RWPE2 (cell line): ENCODE measurements around the gene RSU1.

Source experiments
- ATAC-seq: fragments of 200-7000 bp; cut with Tn5 transposase; 3 replicates; pipeline ENCODE4 v1.9.1; 2021; ENCODE audit warnings: low read depth
- DNase-seq: peaks from one replicate; pipeline ENCODE4 v3.0.0-alpha.2; 2020; ENCODE audit warnings: low spot score
- H3K27ac ChIP-seq: fragments of 450-650 bp; 2 replicates; pipeline ENCODE4 v1.5.1; 2017; ENCODE audit warnings: mild to moderate bottlenecking; ENCODE audit not compliant: poor library complexity, severe bottlenecking
- H3K27me3 ChIP-seq: fragments of 250-450 bp; sonication (Bioruptor Pico); 2 replicates; pipeline ENCODE4 v1.5.1; 2021; ENCODE audit warnings: mild to moderate bottlenecking, moderate library complexity; ENCODE audit not compliant: insufficient read depth, poor library complexity, severe bottlenecking
- H3K36me3 ChIP-seq: fragments of 250-450 bp; sonication (Bioruptor Pico); 2 replicates; pipeline ENCODE4 v1.5.1; 2020; ENCODE audit warnings: low read depth, mild to moderate bottlenecking, moderate library complexity
- H3K4me1 ChIP-seq: fragments of 250-450 bp; sonication (Bioruptor Pico); 2 replicates; pipeline ENCODE4 v1.5.1; 2021; ENCODE audit warnings: mild to moderate bottlenecking, moderate library complexity; ENCODE audit not compliant: insufficient read depth, poor library complexity, severe bottlenecking
- H3K4me3 ChIP-seq: fragments of 250-450 bp; sonication (Bioruptor Pico); 2 replicates; pipeline ENCODE4 v1.5.1; 2021; ENCODE audit warnings: mild to moderate bottlenecking, moderate library complexity; ENCODE audit not compliant: severe bottlenecking
- H3K9me3 ChIP-seq: fragments of 250-450 bp; sonication (Bioruptor Pico); 2 replicates; pipeline ENCODE4 v1.5.1; 2021; ENCODE audit warnings: mild to moderate bottlenecking, moderate library complexity; ENCODE audit not compliant: severe bottlenecking
- CTCF ChIP-seq: fragments of 450-650 bp; IDR thresholded peaks from one replicate; pipeline ENCODE4 v1.5.1; 2017; ENCODE audit warnings: mild to moderate bottlenecking, moderate library complexity; ENCODE audit not compliant: poor library complexity, severe bottlenecking

RSU1 gene

DNA sequence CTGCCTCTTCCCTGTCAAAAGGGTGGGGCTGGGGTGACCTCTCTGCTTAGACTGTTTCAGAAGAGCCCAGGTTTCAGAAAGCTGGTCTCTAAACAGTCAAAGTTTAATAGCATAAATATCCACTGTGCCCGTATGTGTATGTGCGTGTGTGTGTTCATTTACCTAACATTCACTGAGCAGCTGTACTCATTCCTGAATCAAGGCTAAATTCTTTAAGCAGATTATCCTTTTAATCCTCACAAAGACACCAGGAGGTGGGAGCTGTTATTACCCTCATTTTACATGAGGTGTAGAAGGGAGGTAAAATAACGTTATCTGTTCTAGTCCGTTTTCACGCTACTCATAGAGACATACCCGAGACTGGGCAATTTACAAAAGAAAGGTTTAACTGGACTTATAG, 72.2 kb downstream of the RSU1 start:
- TF ChIP-seq CTCF: no peak

GRCh38 chr10:16742165-16742960, 74.9 kb downstream of the RSU1 start:
- ATAC-seq (no peak), DNase-seq (no peak)
- Histone ChIP-seq H3K4me1 (no peaks in the 10 kb centered on the region), H3K4me3 (no peak overlapping the region), H3K27me3 (no peaks in the 10 kb centered on the region), H3K36me3 (no peaks in the 10 kb centered on the region), H3K27ac (no peak overlapping the region), H3K9me3 (no peaks in the 10 kb centered on the region)
- TF ChIP-seq CTCF: no peak

More for the DNA sequence above, 72.2 kb downstream of the RSU1 start:
- Histone ChIP-seq H3K9me3 (no peaks in the 10 kb centered on the region), H3K4me3 (no peak overlapping the region), H3K4me1 (no peaks in the 10 kb centered on the region), H3K27ac (no peak overlapping the region), H3K36me3 (no peaks in the 10 kb centered on the region), H3K27me3 (no peaks in the 10 kb centered on the region)
- ATAC-seq (no peak), DNase-seq (no peak)

DNA sequence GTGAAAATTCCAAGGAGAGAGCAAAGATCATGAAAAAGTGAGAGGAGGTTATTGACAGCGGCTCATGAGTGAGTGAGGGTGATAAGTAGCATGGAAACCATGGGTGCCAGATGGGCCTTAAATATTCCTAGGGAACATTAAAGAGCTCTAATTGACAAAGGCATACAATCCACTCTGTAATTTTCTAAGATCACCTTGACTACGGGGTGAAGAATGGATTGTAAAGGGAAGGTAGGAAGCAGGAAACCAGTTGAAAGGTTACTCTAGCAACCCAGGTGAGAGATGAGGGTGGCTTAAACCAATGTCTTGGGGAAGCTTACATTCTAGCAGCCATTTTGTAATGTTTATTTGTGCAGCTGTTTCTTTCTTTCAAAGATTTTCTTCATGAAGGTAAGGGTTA, 75.7 kb downstream of the RSU1 start:
- Histone ChIP-seq H3K9me3 (no peaks in the 10 kb centered on the region), H3K4me1 (no peaks in the 10 kb centered on the region), H3K27ac (no peak overlapping the region), H3K36me3 (no peaks in the 10 kb centered on the region), H3K27me3 (no peaks in the 10 kb centered on the region), H3K4me3 (no peak overlapping the region)
- no peak for DNase-seq
- no peak for ATAC-seq
- no peak for TF ChIP-seq CTCF

- ATAC-seq (no peak), DNase-seq (no peak)
- Histone ChIP-seq H3K9me3 (no peaks in the 10 kb centered on the region), H3K4me1 (no peaks in the 10 kb centered on the region), H3K27me3 (no peaks in the 10 kb centered on the region), H3K4me3 (no peak overlapping the region), H3K27ac (no peak overlapping the region), H3K36me3 (no peaks in the 10 kb centered on the region)
- TF ChIP-seq CTCF: no peak
These were observed 79.8 kb downstream of the RSU1 start for GRCh38 chr10:16737420-16737819.

GRCh38 chr10:16735671-16736070, 81.6 kb downstream of the RSU1 start:
- H3K9me3 ChIP-seq: no peaks in the 10 kb centered on the region
- no peak for DNase-seq
- no peaks in the 10 kb centered on the region for H3K27me3 ChIP-seq
- no peak for ATAC-seq
- no peaks in the 10 kb centered on the region for H3K4me1 ChIP-seq
- no peak overlapping the region for H3K27ac ChIP-seq
- no peaks in the 10 kb centered on the region for H3K36me3 ChIP-seq
- no peak overlapping the region for H3K4me3 ChIP-seq
- TF ChIP-seq CTCF: no peak
